ENCODE data around the gene SH2D5. TPM values are rescaled to one million over a fixed set of nuclear protein-coding genes. Genes with fewer than 3 reads are reported as not detected.

SH2D5 gene
- total RNA-seq, 4 donors from 2014 or later = 0.57 to 1.1 (median 0.79) TPM; not detected in 1

DNA sequence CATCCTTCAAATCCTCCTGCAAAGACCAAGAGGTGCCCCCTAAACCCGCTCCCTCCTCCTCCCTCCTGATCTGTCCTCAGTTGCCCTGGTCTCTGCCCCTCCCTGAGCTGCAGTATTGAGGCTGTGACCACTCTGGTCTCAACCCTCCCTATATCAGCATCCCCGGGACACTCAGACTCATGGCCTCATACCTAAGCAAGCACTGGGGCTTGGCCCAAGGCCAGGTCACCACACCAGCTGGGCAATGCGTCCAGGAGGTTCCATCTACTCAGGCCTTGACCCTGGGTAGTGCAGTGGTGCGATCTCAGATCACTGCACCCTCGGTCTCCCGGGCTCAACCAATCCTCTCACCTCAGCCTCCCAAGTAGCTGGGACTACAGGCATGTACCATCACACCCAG is 24.4 kb downstream of the SH2D5 start:
- H3K4me3 ChIP-seq = no peak overlapping the region
- no peaks in the 10 kb centered on the region for H3K36me3 ChIP-seq
- no peak for TF ChIP-seq POLR2A (IDR thresholded peaks at IDR 0.05)
- TF ChIP-seq, protein P1, sequence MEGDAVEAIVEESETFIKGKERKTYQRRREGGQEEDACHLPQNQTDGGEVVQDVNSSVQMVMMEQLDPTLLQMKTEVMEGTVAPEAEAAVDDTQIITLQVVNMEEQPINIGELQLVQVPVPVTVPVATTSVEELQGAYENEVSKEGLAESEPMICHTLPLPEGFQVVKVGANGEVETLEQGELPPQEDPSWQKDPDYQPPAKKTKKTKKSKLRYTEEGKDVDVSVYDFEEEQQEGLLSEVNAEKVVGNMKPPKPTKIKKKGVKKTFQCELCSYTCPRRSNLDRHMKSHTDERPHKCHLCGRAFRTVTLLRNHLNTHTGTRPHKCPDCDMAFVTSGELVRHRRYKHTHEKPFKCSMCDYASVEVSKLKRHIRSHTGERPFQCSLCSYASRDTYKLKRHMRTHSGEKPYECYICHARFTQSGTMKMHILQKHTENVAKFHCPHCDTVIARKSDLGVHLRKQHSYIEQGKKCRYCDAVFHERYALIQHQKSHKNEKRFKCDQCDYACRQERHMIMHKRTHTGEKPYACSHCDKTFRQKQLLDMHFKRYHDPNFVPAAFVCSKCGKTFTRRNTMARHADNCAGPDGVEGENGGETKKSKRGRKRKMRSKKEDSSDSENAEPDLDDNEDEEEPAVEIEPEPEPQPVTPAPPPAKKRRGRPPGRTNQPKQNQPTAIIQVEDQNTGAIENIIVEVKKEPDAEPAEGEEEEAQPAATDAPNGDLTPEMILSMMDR (IDR thresholded peaks at IDR 0.05) = no peak
- no peaks in the 10 kb centered on the region for H3K4me1 ChIP-seq
- no peaks in the 10 kb centered on the region for H3K9me3 ChIP-seq
- no peak overlapping the region for H3K27ac ChIP-seq
- H3K27me3 ChIP-seq = peaks cover 0 to 20% (median 0%) of the 10 kb centered on the region in 4 donors
- 67 to 93% methylated on average over 3 to 6 of the region's 6 CpGs for WGBS, 2 donors
- intact Hi-C loops (cut with DNase I) = no loop called here
- no peak for DNase-seq

- H3K36me3 ChIP-seq = no peaks in the 10 kb centered on the region
- H3K4me1 ChIP-seq = no peaks in the 10 kb centered on the region
- no peak for DNase-seq
- TF ChIP-seq POLR2A (IDR thresholded peaks at IDR 0.05) = no peak
- TF ChIP-seq, protein P1 (IDR thresholded peaks at IDR 0.05) = no peak
- no peaks in the 10 kb centered on the region for H3K9me3 ChIP-seq
- 53 to 71% methylated on average over 2 to 5 of the region's 5 CpGs for WGBS, 2 donors
- H3K4me3 ChIP-seq = no peak overlapping the region
- intact Hi-C loops (cut with DNase I) = no loop called here
- peaks cover 0 to 15% (median 0%) of the 10 kb centered on the region in 4 donors for H3K27me3 ChIP-seq
- no peak overlapping the region for H3K27ac ChIP-seq
Observed at GRCh38 chr1:20706841-20707240, 25.7 kb downstream of the SH2D5 start.

DNA sequence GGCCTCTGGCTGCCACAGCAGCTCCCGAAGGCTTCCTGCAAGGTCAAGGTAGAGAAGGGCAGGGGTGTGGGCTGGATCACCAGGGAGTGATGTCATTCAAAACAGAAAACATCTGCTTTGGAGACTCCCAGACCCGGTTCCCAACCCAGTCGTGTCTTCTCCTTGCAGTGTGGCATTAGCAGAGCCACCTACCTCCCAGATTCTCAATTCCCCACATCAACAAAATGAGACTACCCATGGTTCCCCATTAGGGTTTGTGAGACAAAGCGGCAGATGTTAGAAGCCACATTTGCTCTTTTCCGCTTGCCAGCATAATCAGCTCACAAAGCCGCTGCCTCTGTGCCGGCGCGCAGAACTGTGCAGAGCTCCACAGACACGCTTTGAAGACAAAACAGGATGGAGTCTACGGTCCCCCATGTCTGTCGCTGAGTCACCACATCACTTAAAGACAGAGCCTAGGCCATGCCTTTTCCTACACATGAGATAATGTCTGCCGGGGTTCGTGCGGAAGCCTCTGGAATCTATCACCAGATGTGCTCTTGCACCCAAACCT is 27.2 kb downstream of the SH2D5 start:
- no peaks in the 10 kb centered on the region for H3K9me3 ChIP-seq
- 85 to 87% methylated on average over 13 to 14 of the region's 15 CpGs for WGBS, 2 donors
- no peak for DNase-seq
- TF ChIP-seq, protein P1 (IDR thresholded peaks at IDR 0.05) = no peak
- no peak for TF ChIP-seq POLR2A (IDR thresholded peaks at IDR 0.05)
- no peaks in the 10 kb centered on the region for H3K4me1 ChIP-seq
- H3K27me3 ChIP-seq = peaks cover 0 to 11% (median 0%) of the 10 kb centered on the region in 4 donors
- intact Hi-C loops (cut with DNase I) = no loop called here
- H3K27ac ChIP-seq = no peak overlapping the region
- no peak overlapping the region for H3K4me3 ChIP-seq
- H3K36me3 ChIP-seq = no peaks in the 10 kb centered on the region

DNA sequence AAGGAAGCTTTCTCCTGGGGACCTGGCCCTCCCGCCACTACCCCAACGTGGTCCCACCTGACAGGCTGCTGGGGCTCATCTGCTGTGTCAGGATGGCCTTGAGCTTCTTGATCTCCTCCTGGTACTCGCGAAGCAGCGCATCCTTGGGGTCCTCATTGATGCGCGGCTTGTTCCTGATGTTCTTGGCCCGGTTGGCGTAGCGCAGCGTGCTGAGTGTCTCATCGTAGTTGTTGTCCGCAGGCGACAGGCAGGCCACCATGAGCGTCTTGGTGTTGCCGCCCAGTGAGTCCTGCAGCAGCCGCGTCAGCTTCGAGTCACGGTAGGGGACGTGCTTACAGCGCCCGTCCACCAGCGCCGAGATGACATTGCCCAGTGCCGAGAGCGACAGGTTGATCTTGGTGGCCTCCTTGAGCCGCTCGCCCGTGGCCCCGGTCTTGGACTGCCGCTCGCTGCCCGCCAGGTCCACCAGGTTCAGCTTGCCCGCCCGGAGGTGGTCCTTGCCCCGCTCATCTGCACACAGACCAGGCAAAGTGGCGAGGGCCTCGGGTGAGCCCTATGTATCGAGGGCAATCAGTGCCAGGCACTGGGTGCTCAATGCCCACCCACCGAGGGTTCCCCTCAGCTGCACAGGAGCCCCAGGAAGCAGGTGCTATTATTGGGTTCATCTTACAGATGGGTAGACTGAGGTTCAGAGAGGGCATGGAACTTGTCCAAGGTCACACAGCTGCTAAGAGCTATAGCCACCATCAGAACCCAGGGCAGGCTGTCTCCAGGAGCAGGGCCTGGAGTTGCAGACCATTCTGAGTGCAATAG is 27.9 kb downstream of the SH2D5 start:
- Histone ChIP-seq H3K4me3 (no peak overlapping the region), H3K9me3 (no peaks in the 10 kb centered on the region), H3K27ac (no peak overlapping the region), H3K4me1 (no peaks in the 10 kb centered on the region), H3K27me3 (peaks cover 0 to 5% (median 0%) of the 10 kb centered on the region in 4 donors), H3K36me3 (no peaks in the 10 kb centered on the region)
- WGBS, 2 donors = 84 to 94% methylated on average over 5 to 13 of the region's 41 CpGs
- intact Hi-C loops (cut with DNase I) = no loop called here
- DNase-seq = no peak
- TF ChIP-seq, protein P1 (IDR thresholded peaks at IDR 0.05) = no peak
- TF ChIP-seq POLR2A (IDR thresholded peaks at IDR 0.05) = no peak

GRCh38 chr1:20703124-20703756 is 29.3 kb downstream of the SH2D5 start:
- intact Hi-C loops (cut with DNase I) = no loop called here
- no peak for TF ChIP-seq POLR2A (IDR thresholded peaks at IDR 0.05)
- TF ChIP-seq, protein P1 (IDR thresholded peaks at IDR 0.05) = no peak
- no peaks in the 10 kb centered on the region for H3K4me1 ChIP-seq
- no peaks in the 10 kb centered on the region for H3K36me3 ChIP-seq
- WGBS, 2 donors = 81 to 86% methylated on average over 4 of the region's 4 CpGs
- H3K4me3 ChIP-seq = no peak overlapping the region
- no peaks in the 10 kb centered on the region for H3K9me3 ChIP-seq
- no peak for DNase-seq
- H3K27me3 ChIP-seq = no peaks in the 10 kb centered on the region
- H3K27ac ChIP-seq = no peak overlapping the region

Measured in esophagus squamous epithelium (tissue), 5 donors.